ENCODE measurements around the gene ADAMTSL3.
"Not testable (repeated sequence)": the region's sequence is repeated elsewhere in the genome, so short reads cannot be mapped to it uniquely, and the experiment has no call there.

The ADAMTSL3 gene

DNA sequence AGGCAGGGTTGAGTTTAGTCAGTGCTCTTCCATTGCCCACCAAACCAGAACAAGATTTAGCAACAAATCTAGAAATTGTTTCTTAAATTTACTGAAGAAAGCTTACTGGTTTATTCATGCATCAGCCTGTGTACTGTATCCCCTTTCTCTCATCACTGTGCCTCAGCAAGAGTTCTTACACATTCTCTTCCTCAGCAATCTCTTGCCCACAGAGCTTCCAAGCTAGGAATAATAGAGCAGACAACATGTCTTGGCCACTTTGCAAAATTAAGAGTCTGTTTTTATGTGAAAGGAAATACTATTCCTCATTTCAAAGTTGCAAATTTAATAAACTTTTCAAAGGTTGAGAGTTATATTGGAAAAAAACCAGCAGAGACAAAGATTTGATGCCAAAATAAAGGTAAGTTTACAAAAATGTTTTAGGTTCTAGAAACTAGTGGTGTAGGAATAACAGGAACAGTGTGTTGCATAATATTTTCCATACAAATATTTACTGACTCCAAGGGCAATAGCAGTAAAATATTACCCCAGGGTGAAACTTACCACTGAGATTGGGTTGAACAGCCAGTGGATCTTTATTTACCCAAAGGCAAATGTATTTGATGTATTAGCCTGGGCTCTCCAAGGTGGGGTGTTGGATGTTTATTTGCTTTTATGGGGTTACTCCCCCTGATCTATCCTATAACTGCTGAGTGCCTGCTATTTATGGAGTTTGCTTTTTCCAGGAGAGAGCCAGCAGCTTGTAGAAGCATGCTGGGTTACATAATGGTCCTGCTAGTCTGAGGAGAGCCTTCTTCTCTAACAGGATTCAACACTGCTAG lies 276.7 kb downstream of the ADAMTSL3 start:
- peak; percentile 33 for DNase-seq

GRCh38 chr15:83935774-83936173 lies 281.9 kb downstream of the ADAMTSL3 start:
- no peak for DNase-seq

DNA sequence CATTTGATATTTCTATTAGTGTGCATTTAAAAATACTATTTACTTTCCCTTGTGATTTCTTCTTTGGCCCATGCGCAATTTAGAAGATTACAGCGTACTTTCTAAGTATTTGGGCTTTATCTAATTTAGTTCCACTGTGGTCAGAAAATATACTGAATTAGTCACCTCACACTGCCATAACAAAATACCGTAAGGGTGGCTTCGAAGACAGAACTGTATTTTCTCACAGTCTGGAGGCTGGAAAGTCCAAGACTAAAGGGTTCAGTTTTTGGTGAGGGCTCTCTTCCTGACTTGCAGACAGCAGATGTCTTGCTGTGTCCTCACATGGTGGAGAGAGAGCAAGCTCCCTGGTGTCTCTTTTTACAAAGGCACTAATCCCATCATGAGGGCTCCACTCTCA lies 286.2 kb downstream of the ADAMTSL3 start:
- no peak for DNase-seq

- no peak for DNase-seq
Observed at GRCh38 chr15:83943043-83943442, 289.1 kb downstream of the ADAMTSL3 start.

DNA sequence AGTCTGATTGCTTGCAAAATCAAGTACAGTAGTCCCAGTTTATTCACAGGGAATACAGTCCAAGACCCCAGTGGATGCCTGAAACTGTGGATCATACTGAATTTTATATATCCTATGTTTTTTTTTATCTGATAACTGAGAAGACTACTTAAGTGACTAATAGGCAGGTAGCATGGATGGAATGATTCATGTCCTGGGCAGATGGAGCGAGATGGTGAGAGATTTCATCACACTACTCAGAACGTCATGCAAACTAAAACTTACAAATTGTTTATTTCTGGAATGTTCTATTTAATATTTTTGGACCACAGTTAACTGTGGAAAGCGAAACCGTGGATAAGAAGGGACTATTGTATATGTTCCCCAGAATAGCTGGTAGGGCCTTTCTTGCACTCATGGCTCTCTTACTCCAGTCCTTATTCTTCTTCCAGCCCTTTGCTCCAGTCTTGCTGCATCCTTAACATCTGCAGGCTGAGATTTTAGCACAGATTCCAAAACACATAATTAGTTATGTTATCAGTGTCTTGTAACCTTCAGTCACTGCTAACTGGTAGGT lies 290.0 kb downstream of the ADAMTSL3 start:
- no peak for DNase-seq

DNA sequence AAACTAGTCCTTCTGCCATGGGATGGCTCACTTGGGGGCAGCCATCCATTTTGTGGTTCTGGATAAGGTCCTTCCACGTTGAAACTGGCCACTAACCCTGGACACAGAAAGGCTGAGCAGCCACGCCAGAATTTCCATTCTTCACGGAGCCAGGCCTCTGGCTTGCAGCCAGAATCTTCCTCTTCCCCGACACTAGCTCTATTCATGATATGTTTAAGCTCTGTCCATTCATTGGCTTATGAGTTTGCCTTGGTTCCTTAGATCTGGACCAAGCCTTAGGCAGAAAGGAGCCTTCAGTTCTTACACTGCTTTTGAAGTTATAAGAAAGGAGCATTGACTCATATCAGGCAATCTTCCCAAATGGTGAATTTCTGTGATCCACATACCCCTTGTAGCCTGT lies 293.2 kb downstream of the ADAMTSL3 start:
- DNase-seq = no peak

DNA sequence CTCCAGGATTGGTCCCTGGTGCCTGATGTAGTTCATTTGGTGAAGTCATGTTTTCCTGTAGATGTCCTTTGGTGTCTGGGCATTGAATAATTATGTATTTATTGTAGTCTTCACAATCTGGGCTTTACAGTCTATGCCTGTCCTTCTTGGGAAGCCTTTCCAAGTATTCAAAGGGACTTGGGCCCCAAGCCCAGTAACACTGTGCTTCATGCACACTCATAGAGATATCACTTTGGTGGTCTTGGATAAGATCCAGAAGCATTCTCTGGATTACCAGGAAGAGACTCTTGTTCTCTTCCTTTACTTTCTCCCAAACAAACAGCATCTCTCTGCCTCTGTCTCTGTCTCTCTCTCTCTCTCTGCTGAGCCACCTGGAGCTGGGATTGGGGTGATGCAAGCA lies 300.6 kb downstream of the ADAMTSL3 start:
- no peak for DNase-seq

- no peak for DNase-seq
Observed at GRCh38 chr15:83955806-83956265, 301.9 kb downstream of the ADAMTSL3 start.

- DNase-seq = no peak
Observed at GRCh38 chr15:83956887-83957286, 303.0 kb downstream of the ADAMTSL3 start.

GRCh38 chr15:83959477-83959876 lies 305.6 kb downstream of the ADAMTSL3 start:
- no peak for DNase-seq

GRCh38 chr15:83960192-83960829 lies 306.4 kb downstream of the ADAMTSL3 start:
- DNase-seq = no peak

DNA sequence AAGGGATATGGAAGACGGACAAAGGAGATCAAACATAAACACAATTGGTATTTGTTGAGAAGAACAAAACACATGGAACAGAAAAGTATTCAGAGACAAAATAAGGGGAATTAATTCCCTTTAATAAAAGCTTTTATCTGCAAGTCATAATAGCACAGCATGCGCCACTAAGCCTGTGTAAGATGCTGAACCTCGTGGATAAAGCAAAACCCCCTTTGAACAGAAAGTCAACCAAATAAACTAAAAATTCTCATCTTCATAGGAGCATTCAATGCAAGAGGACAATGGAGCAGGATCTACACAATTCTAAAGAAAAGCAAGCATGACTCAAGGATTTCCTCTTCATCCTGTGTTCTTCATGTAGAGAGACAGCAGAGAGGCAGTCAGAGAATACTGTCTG lies 307.4 kb downstream of the ADAMTSL3 start:
- no peak for DNase-seq

DNA sequence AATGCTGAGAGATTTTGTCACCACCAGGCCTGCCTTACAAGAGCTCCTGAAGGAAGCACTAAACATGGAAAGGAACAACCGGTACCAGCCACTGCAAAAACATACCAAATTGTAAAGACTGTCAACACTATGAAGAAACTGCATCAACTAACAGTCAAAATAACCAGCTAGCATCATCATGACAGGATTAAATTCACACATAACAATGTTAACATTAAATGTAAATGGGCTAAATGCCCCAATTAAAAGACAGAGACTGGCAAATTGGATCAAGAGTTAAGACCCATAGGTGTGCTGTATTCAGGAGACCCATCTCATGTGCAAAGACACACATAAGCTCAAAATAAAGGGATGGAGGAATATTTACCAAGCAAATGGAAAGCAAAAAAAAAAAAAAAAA lies 311.0 kb downstream of the ADAMTSL3 start:
- not testable (repeated sequence) for DNase-seq

DNA sequence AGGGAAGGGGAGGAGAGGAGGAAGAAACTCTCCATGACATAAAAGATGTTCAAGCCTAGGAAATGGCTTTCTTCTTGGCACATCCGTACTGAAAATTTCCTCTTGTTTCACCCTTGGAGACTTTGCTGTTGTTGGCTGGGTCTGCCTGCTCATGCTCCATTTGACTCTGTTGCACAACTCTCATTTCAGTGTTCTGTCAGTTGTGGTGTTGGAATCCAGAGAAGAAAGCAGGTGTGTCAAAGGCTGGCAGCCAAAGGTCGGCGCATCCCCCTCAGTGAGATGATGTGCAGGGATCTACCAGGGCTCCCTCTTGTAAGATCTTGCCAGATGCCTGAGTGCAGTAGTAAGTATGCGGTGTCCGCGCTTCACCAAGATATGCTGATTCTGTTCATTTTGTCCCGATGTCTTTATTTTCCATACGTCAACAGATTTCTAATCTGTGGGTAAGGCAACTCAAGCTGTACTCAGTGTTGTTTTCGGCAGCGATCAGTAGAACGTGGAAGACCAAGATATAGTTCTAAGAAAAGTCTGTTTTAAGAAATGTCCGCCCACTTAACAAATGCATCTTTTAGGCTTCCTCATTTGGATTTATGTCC lies 316.5 kb downstream of the ADAMTSL3 start:
- no peak for DNase-seq

DNA sequence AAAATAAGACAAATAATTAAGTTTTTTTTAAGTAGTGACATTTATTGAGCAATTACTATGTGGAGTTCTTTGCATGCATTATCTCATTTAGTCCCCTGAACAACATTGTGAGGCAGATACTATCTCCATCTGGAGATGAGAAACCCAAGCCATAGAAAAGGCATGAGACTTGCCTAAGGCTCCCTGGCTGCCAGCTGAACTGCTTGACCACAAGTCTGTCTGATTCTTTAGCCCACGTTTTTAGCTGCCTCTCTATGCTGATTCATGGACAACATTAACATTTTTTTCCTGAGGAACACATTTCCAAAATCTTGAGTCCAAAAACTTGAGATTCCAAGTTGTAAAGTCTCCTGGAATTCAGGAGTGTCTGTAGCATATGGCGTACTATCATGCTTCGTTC lies 318.1 kb downstream of the ADAMTSL3 start:
- DNase-seq = no peak

DNA sequence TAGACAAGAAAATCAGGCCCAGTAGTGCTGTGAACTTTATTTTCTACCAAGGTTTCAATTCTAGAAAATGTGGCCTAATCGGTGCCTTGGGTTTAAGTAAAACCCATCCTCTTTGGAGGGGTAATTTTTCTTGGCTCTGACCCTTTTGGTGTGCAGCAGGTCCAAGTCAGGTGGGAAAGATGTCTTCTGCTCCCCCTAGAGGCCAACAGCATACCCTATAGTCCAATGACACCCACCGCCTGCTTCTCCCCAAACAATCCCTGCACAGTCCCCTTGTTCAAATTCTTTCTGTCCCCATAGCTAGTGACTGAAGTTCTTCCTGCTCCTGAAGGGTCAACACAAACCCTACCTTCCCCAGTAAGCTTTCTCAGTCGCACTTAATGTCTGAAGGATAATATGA lies 319.9 kb downstream of the ADAMTSL3 start:
- no peak for DNase-seq

DNA sequence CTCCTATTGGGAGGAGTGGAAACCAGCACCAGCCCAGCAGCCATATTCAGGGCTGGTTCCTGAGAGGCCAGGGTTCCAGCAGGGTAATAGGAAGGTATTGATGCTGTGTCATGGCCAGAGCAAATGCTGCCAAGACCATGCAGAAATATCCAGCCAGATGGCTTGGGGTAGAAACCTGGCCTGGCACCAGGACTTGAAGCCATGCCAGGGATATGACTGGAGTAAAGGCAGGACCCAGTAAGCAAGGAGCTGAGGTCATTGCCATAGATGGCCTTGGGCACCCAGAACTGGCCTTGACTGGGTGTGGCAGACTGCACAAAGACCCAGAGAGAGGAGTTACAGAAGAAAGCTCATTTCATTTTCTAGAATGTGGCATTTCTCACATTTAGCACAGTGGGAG lies 324.1 kb downstream of the ADAMTSL3 start:
- DNase-seq = no peak

DNA sequence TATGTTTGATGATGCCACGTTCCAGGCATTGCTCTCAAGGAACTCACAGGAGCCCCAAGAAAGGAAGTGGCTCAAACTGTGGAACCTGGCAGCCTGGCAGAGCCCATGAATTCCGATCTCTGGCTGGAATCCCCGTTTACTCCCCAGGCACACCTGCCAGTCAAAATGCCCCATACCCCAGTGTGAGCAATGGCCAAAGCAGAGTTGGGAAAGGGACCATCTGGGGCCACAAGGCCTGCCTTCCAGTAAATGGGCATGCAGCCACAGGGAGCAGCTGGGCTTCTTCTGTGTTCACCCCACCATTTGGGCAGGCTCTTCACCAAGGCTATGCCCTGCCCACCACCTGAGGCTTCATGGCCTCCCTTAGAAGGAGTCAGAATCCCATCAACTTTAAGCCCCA lies 324.7 kb downstream of the ADAMTSL3 start:
- DNase-seq = no peak

GRCh38 chr15:83980637-83981036 lies 326.7 kb downstream of the ADAMTSL3 start:
- no peak for DNase-seq

GRCh38 chr15:83982748-83983147 lies 328.8 kb downstream of the ADAMTSL3 start:
- DNase-seq = no peak

DNA sequence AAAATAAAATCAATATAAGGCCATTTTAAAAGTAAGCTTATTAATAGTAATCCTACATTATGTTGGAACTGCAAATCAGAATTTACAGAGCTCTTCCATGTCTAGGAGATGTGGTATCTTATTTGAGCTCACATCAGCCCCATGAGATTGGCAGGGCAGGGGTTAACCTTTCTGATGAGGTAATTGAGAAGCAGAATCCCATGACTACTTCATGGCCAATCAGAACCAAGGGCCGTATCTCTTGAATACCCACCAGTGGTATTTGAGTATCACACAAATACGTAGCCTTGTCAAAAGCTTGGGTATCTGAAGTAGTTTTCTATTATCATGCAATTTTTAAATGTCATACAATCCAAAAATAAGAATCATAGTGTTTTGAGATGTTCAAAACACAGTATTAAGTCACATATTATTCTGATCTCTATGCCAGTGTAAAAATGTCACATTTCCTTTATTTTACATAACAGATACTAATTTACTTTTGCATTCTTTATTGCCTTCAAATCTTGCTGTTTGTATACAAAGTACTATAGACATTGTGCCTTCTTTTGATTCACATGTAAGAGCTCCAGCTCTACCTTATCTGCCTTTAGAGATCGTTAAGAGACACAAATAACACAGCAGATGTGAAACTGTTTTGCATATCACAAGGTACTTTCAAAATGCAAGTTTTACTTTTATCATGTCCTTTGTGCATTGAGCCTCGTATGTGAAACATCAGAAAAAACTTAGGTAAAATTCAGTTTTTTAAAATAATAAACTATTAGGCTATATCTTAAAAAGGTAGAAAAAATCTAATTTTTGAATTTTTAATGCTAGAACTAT lies 329.9 kb downstream of the ADAMTSL3 start:
- DNase-seq = no peak

GRCh38 chr15:83984601-83985000 lies 330.7 kb downstream of the ADAMTSL3 start:
- DNase-seq = no peak

DNA sequence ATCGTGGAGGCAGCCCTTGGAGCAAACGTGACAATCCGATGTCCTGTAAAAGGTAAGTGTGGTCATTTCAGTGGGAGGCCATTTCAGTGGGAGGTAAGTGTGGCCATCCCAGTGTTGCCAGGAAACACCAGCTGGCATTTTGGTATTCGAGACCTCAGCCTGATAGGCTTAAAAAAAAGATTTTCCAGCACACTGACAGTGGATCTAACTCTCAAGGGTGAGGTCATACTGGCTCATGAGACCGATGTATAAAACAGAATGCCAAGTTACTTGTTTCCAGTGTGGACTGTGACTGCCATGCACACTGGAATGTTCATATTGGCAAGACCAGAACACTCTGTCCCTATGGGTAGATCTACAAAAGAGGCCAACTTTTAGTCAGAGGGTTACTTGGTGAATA lies 337.2 kb downstream of the ADAMTSL3 start:
- DNase-seq = no peak

Data from DMS153 (cell line).